NB4 (cell line): ENCODE data around the gene GABRB3.

Experiments
- CTCF ChIP-seq: IDR thresholded peaks from one replicate; pipeline ENCODE4 v1.5.1; 2012; ENCODE audit warnings: low read depth, low read length
- POLR2A ChIP-seq: IDR thresholded peaks from 2 replicates; pipeline ENCODE4 v1.6.1; 2011; ENCODE audit warnings: mild to moderate bottlenecking; ENCODE audit not compliant: insufficient read length; ENCODE audit errors: extremely low read depth

- TF ChIP-seq CTCF (no peak), POLR2A (no peak)
Observed at GRCh38 chr15:26804063-26804804, 31.4 kb upstream of the GABRB3 start.
